ENCODE data around the gene ETV3L.
A peak's percentile ranks its signal among the peaks of the same experiment; 100 is the strongest.
"Not testable (repeated sequence)": the region's sequence is repeated elsewhere in the genome, so short reads cannot be mapped to it uniquely, and the experiment has no call there.

Gene ETV3L

GRCh38 chr1:157104598-157105293 lies 5.1 kb upstream of the ETV3L start:
- DNase-seq = no peak

- DNase-seq = no peak
Observed at GRCh38 chr1:157103268-157103667, 3.7 kb upstream of the ETV3L start.

- no peak for DNase-seq
Observed at GRCh38 chr1:157101149-157101548, 1.5 kb upstream of the ETV3L start.

GRCh38 chr1:157098987-157099632 lies 498 bp downstream of the ETV3L start:
- DNase-seq = not testable (repeated sequence)

- DNase-seq = no peak
Observed at GRCh38 chr1:157098519-157098918, 1.1 kb downstream of the ETV3L start.

GRCh38 chr1:157097692-157098091 lies 1.9 kb downstream of the ETV3L start:
- no peak for DNase-seq

GRCh38 chr1:157096881-157097280 lies 2.7 kb downstream of the ETV3L start:
- no peak for DNase-seq

- DNase-seq = no peak
Observed at GRCh38 chr1:157095551-157095950, 4.1 kb downstream of the ETV3L start.

- DNase-seq = no peak
Observed at GRCh38 chr1:157095091-157095490, 4.5 kb downstream of the ETV3L start.

- DNase-seq = no peak
Observed at GRCh38 chr1:157092831-157093230, 6.8 kb downstream of the ETV3L start.

GRCh38 chr1:157091668-157092273 lies 7.8 kb downstream of the ETV3L start:
- no peak for DNase-seq

GRCh38 chr1:157091186-157091585 lies 8.4 kb downstream of the ETV3L start:
- no peak for DNase-seq

- no peak for DNase-seq
Observed at GRCh38 chr1:157090771-157091170, 8.8 kb downstream of the ETV3L start.

- DNase-seq = peak; percentile 56
Observed at GRCh38 chr1:157090196-157090647, 9.4 kb downstream of the ETV3L start.

- no peak for DNase-seq
Observed at GRCh38 chr1:157089789-157090188, 9.8 kb downstream of the ETV3L start.

GRCh38 chr1:157088607-157089006 lies 11.0 kb downstream of the ETV3L start:
- DNase-seq = no peak

GRCh38 chr1:157087030-157087429 lies 12.6 kb downstream of the ETV3L start:
- DNase-seq = no peak

- DNase-seq = no peak
Observed at GRCh38 chr1:157086299-157086698, 13.3 kb downstream of the ETV3L start.

GRCh38 chr1:157085421-157085820 lies 14.2 kb downstream of the ETV3L start:
- peak; percentile 51 for DNase-seq

GRCh38 chr1:157084720-157085119 lies 14.9 kb downstream of the ETV3L start:
- DNase-seq = no peak

GRCh38 chr1:157081707-157082106 lies 17.9 kb downstream of the ETV3L start:
- DNase-seq = no peak

- DNase-seq = no peak
Observed at GRCh38 chr1:157080714-157081113, 18.9 kb downstream of the ETV3L start.

GRCh38 chr1:157077394-157077793 lies 22.2 kb downstream of the ETV3L start:
- no peak for DNase-seq

Data from NCI-H226 (cell line).